A549 (cell line): ENCODE measurements around the gene MBNL3. TPM values are rescaled to one million over a fixed set of nuclear protein-coding genes. Genes with fewer than 3 reads are reported as not detected.

Source experiments
- ATAC-seq, 2 experiments: fragments of 200-7000 bp in 1 of 2; fragments of >200 bp in 1 of 2; cut with Nextera tagmentation in 1 of 2; cut with Tn5 transposase in 1 of 2; 3 replicates each; pipeline versions ENCODE4 v1.8.0 to v1.9.1; 2018 to 2020; ENCODE audit warnings: mild to moderate bottlenecking in 1 of 2, moderate library complexity in 1 of 2
- CTCF ChIA-PET: fragments of 300-600 bp; sonication (Branson Sonifier 250); formaldehyde crosslinking; extraction: SDS; loops from one replicate; lab custom pipeline; 2021; ENCODE audit warnings: antibody characterized with exemption, inconsistent platforms; lab: Yijun Ruan, JAX
- POLR2A ChIA-PET: fragments of 350-600 bp; formaldehyde crosslinking; extraction: SDS; loops from one replicate; lab custom pipeline; 2021; ENCODE audit warnings: antibody characterized with exemption, inconsistent platforms; lab: Yijun Ruan, JAX
- DNase-seq, 2 experiments: peaks; one replicate each; pipeline versions ENCODE4 v3.0.0 to v3.0.0-alpha.2; 2011 to 2016; ENCODE audit warnings: low read depth in 1 of 2, low spot score in 1 of 2
- FAIRE-seq: peaks from 2 replicates; lab custom pipeline; 2011; peaks lifted over from hg19 to GRCh38; lab: Jason Lieb, UNC
- H3K27ac ChIP-seq, 2 experiments: fragments of >200 bp; sonication (Bioruptor Twin); formaldehyde crosslinking; 3 replicates each; pipeline ENCODE4 v1.5.1; 2016 to 2017
- H3K4me1 ChIP-seq: fragments of >200 bp; sonication (Bioruptor Twin); formaldehyde crosslinking; 3 replicates; pipeline ENCODE4 v1.6.1; 2016
- H3K4me2 ChIP-seq: fragments of >200 bp; sonication (Bioruptor Twin); formaldehyde crosslinking; 3 replicates; pipeline ENCODE4 v1.6.1; 2016
- H3K4me3 ChIP-seq: fragments of >200 bp; sonication (Bioruptor Twin); formaldehyde crosslinking; 3 replicates; pipeline ENCODE4 v1.5.1; 2016
- H3K9me3 ChIP-seq: fragments of >200 bp; sonication (Bioruptor Twin); formaldehyde crosslinking; 3 replicates; pipeline ENCODE4 v1.6.1; 2016
- BCL3 ChIP-seq: fragments of >200 bp; sonication (Bioruptor Twin); formaldehyde crosslinking; IDR thresholded peaks from 3 replicates; pipeline ENCODE4 v1.6.1; 2016
- CBX2 ChIP-seq: fragments of 200-600 bp; sonication (generic); IDR thresholded peaks from 2 replicates; pipeline ENCODE4 v1.6.1; 2016; ENCODE audit warnings: low read depth, mild to moderate bottlenecking, borderline replicate concordance
- CEBPB ChIP-seq, 2 experiments: fragments of >200 bp in 1 of 2; sonication (Bioruptor Twin) in 1 of 2; formaldehyde crosslinking in 1 of 2; IDR thresholded peaks; 2 replicates each; pipeline ENCODE4 v1.6.1; 2012 to 2016
- E2F6 ChIP-seq: IDR thresholded peaks from 2 replicates; pipeline ENCODE4 v1.6.1; 2012; ENCODE audit warnings: low read depth, borderline replicate concordance
- EHMT2 ChIP-seq: fragments of 200-600 bp; sonication (generic); IDR thresholded peaks from 2 replicates; pipeline ENCODE4 v1.6.1; 2016; ENCODE audit warnings: antibody characterized with exemption, low read depth, mild to moderate bottlenecking, moderate library complexity
- EP300 ChIP-seq, 2 experiments: fragments of >200 bp; sonication (Bioruptor Twin); formaldehyde crosslinking; IDR thresholded peaks; 2 replicates in 1 of 2; 3 replicates in 1 of 2; pipeline ENCODE4 v1.6.1; 2016 to 2017
- ESRRA ChIP-seq: fragments of 150-350 bp; IDR thresholded peaks from 2 replicates; pipeline ENCODE4 v1.6.1; 2014; ENCODE audit warnings: mild to moderate bottlenecking, low read length, borderline replicate concordance
- HES2 ChIP-seq: fragments of >200 bp; sonication (Bioruptor Twin); formaldehyde crosslinking; IDR thresholded peaks from 2 replicates; pipeline ENCODE4 v1.6.1; 2016
- HOXB5 ChIP-seq: fragments of 250-450 bp; sonication (Bioruptor Pico); IDR thresholded peaks from 2 replicates; pipeline ENCODE4 v1.5.0; 2020; ENCODE audit warnings: mild to moderate bottlenecking, moderate library complexity
- KDM5A ChIP-seq: fragments of 200-600 bp; sonication (generic); IDR thresholded peaks from 2 replicates; pipeline ENCODE4 v1.6.1; 2016; ENCODE audit warnings: antibody characterized with exemption, mild to moderate bottlenecking
- MAX ChIP-seq: IDR thresholded peaks from 2 replicates; pipeline ENCODE4 v1.6.1; 2012
- NFE2L2 ChIP-seq: fragments of 150-350 bp; conservative IDR thresholded peaks from 2 replicates; pipeline ENCODE4 v1.6.1; 2014; ENCODE audit warnings: low read length
- NPAS2 ChIP-seq: fragments of 250-450 bp; sonication (Bioruptor Pico); IDR thresholded peaks from 2 replicates; pipeline ENCODE4 v1.8.0; 2022; ENCODE audit warnings: mild to moderate bottlenecking, moderate library complexity, borderline replicate concordance
- NR3C1 ChIP-seq: fragments of >200 bp; sonication (Bioruptor Twin); formaldehyde crosslinking; IDR thresholded peaks from 3 replicates; pipeline ENCODE4 v1.6.1; 2017
- PBX3 ChIP-seq: IDR thresholded peaks from 2 replicates; pipeline ENCODE4 v1.6.1; 2012
- POLR2A ChIP-seq: IDR thresholded peaks from 2 replicates; pipeline ENCODE4 v1.6.1; 2012; ENCODE audit warnings: mild to moderate bottlenecking, low read length
- RAD21 ChIP-seq, 2 experiments: fragments of >200 bp in 1 of 2; sonication (Bioruptor Twin) in 1 of 2; formaldehyde crosslinking in 1 of 2; IDR thresholded peaks in 1 of 2; conservative IDR thresholded peaks in 1 of 2; 2 replicates in 1 of 2; 3 replicates in 1 of 2; pipeline ENCODE4 v1.6.1; 2012 to 2018; ENCODE audit warnings: inconsistent platforms in 1 of 2
- RFX5 ChIP-seq: fragments of 450-650 bp; IDR thresholded peaks from 2 replicates; pipeline ENCODE4 v1.7.1; 2014; ENCODE audit warnings: antibody characterized with exemption, mild to moderate bottlenecking, moderate library complexity
- USF2 ChIP-seq: fragments of 450-650 bp; IDR thresholded peaks from 2 replicates; pipeline ENCODE4 v1.6.1; 2014; ENCODE audit warnings: antibody characterized with exemption
- ZC3H11A ChIP-seq: fragments of 450-650 bp; IDR thresholded peaks from 2 replicates; pipeline ENCODE4 v1.6.1; 2014; ENCODE audit warnings: antibody characterized with exemption, mild to moderate bottlenecking
- ZSCAN20 ChIP-seq: fragments of 250-450 bp; sonication (Bioruptor Pico); IDR thresholded peaks from 2 replicates; pipeline ENCODE4 v1.8.0; 2022; ENCODE audit warnings: mild to moderate bottlenecking, moderate library complexity
- WGBS: methylation state at CpG from one replicate; pipeline ENCODE4 v1.1.6; 2017; ENCODE audit errors: missing lambda C conversion rate; 5-methylcytosine and 5-hydroxymethylcytosine counted together
- polyA plus RNA-seq, 4 experiments: library from polyadenylated mRNA; depleted of rRNA in 3 of 4; stranded (reverse); fragments of >200 nt; fragmentation: RNase III in 1 of 4; extraction: RNeasy Plus Mini Kit Qiagen cat#74134 plus additional on column Dnase treatment in 1 of 4; gene quantifications; 2 replicates in 3 of 4; 3 replicates in 1 of 4; pipeline ENCODE4 v1.2.3, GENCODE V29; 2011 to 2017

Gene MBNL3
- polyA plus RNA-seq, 2 of the 4 experiments (the other 2 are of a cell fraction), result not detected

- ATAC-seq, result no peak
- DNase-seq, result no peak
- TF ChIP-seq ESRRA (no peak), USF2 (no peak), ZSCAN20 (CRISPR knock-in tag) (no peak), NPAS2 (CRISPR knock-in tag) (no peak), EP300 (IDR thresholded peaks at IDR 0.05) (no peak), RFX5 (no peak), RAD21 (conservative IDR thresholded peaks at IDR 0.05 in 1 of 2, IDR thresholded peaks at IDR 0.05 in 1 of 2) (no peak), PBX3 (no peak)
- Histone ChIP-seq H3K4me1 (no peaks in the 10 kb centered on the region), H3K4me3 (no peak overlapping the region), H3K27ac (no peak overlapping the region), H3K4me2 (no peak overlapping the region), H3K9me3 (no peaks in the 10 kb centered on the region)
- ChIA-PET POLR2A (no interaction called here), CTCF (no interaction called here)
- WGBS, result 0% methylated on average over 1 of the region's 1 CpG
- FAIRE-seq, result no peak
Measured at GRCh38 chrX:132481449-132481848, 7.4 kb downstream of the MBNL3 start.

GRCh38 chrX:132480581-132481203, 8.1 kb downstream of the MBNL3 start:
- no peaks in the 10 kb centered on the region for H3K9me3 ChIP-seq
- WGBS, result 27% methylated on average over 6 of the region's 6 CpGs
- no peak overlapping the region for H3K27ac ChIP-seq
- H3K4me3 ChIP-seq, result no peak overlapping the region
- no peak for DNase-seq
- no peak for ATAC-seq
- POLR2A ChIA-PET, result no interaction called here
- FAIRE-seq, result no peak
- TF ChIP-seq NFE2L2 (no peak), ESRRA (no peak), RAD21 (conservative IDR thresholded peaks at IDR 0.05 in 1 of 2, IDR thresholded peaks at IDR 0.05 in 1 of 2) (no peak), HES2 (no peak), KDM5A (no peak), POLR2A (no peak), ZC3H11A (no peak), CBX2 (no peak), NR3C1 (no peak), CEBPB (IDR thresholded peaks at IDR 0.05) (no peak), PBX3 (no peak), RFX5 (no peak), E2F6 (no peak), EHMT2 (no peak), HOXB5 (no peak), NPAS2 (CRISPR knock-in tag) (no peak), BCL3 (no peak), MAX (no peak)
- TF ChIP-seq, all 56 proteins: peak for 0
- Histone ChIP-seq H3K4me1 (no peaks in the 10 kb centered on the region), H3K4me2 (no peak overlapping the region)
- CTCF ChIA-PET, result no interaction called here
